ENCODE results near the gene PLLP. TPM values are rescaled to one million over a fixed set of nuclear protein-coding genes. Genes with fewer than 3 reads are reported as not detected.
A peak's percentile ranks its signal among the peaks of the same experiment; 100 is the strongest.

Gene PLLP
- total RNA-seq, 4 donors from 2014 or later: 13.6 to 38.5 (median 30.1) TPM

DNA sequence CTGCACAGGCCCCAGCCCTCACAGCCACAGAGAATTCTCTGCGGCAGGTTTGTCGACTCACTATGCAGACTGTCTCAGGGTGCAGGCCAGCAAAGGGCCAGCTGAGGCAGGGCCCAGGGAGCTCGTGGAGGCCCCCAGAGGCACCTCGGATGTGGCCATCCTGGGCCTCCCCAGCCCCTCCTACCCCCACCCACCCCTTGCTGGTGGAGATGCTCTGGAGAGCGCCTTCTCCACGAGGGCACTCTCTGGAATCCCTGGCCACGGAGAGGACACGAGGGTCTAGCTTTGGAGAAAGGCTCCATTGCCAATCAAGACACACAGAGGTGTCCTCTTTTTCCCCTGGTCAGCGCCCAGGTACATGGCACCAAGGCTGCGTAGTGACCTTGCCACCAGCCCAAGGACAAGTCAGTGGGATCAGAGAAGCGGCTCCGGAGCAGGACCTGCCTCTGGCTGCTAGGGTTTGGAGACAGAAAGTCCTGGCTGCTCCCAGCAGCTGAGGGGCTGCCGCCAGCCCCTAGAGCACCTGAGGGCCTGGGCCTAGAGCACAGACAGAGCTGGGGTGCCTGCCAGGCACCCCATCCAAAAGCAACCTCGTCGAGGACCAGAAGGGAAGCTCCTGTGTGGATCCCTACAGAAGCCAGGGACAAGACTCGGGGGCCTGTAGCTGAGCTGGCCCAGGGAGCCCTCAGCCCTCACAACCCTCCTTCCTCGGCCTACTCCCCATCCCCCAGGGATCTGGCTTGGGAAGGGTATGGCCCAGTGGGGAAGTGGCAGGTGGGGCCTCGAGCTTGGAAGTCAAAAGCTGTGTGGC lies 20.7 kb downstream of the PLLP start:
- DNase-seq: no peak
- Histone ChIP-seq H3K9me3 (no peaks in the 10 kb centered on the region), H3K4me1 (peaks cover 41 to 51% of the 10 kb centered on the region in 2 donors), H3K36me3 (no peaks in the 10 kb centered on the region), H3K27me3 (no peaks in the 10 kb centered on the region), H3K27ac (peak overlapping the region in 2 of 3 donors; percentile 95 to 97), H3K4me3 (replicated peaks in 1 of 3) (no peak overlapping the region)
- intact Hi-C loops (cut with DNase I): no loop called here
- no peak for TF ChIP-seq POLR2A (IDR thresholded peaks at IDR 0.05)
- TF ChIP-seq, protein P1, sequence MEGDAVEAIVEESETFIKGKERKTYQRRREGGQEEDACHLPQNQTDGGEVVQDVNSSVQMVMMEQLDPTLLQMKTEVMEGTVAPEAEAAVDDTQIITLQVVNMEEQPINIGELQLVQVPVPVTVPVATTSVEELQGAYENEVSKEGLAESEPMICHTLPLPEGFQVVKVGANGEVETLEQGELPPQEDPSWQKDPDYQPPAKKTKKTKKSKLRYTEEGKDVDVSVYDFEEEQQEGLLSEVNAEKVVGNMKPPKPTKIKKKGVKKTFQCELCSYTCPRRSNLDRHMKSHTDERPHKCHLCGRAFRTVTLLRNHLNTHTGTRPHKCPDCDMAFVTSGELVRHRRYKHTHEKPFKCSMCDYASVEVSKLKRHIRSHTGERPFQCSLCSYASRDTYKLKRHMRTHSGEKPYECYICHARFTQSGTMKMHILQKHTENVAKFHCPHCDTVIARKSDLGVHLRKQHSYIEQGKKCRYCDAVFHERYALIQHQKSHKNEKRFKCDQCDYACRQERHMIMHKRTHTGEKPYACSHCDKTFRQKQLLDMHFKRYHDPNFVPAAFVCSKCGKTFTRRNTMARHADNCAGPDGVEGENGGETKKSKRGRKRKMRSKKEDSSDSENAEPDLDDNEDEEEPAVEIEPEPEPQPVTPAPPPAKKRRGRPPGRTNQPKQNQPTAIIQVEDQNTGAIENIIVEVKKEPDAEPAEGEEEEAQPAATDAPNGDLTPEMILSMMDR (IDR thresholded peaks at IDR 0.05): no peak
- WGBS, 2 donors: 85 to 94% methylated on average over 10 to 16 of the region's 18 CpGs

DNA sequence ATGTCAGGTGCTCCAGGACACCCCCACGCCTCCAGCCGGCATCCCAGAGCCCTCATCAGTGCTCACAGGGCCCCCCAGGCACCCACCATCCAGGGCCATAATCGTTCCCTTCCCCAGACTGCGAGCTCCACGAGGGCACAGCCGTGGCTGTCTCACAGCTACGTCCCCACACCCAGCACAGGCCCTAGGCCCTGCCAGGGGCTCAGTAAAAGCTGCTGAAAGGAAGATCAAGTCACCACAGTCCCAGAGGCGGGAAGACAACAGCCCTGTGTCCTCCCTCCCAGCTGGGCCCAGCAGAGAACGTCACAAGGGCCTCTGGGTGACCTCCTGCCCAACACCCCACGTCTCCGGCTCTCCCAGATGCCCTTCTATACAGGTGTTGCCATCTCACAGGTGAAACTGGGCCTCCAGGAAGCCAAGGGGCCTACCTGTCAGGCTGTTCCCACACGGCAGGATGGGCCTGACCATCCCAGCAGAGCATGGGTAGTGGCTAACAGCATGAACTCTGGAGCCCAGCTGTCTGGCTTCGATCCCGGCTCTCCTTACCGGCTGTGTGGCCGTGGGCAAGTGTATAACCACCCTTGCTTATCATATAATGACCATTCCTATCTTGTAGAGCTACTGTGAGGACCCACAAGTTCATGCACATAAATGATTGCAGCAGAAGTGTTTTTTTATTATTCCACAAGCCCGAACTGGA lies 21.5 kb downstream of the PLLP start:
- no peaks in the 10 kb centered on the region for H3K36me3 ChIP-seq
- intact Hi-C loops (cut with DNase I): no loop called here
- 93 to 96% methylated on average over 12 to 16 of the region's 17 CpGs for WGBS, 2 donors
- H3K27ac ChIP-seq: no peak overlapping the region
- no peaks in the 10 kb centered on the region for H3K27me3 ChIP-seq
- TF ChIP-seq, protein P1 (IDR thresholded peaks at IDR 0.05): no peak
- TF ChIP-seq POLR2A (IDR thresholded peaks at IDR 0.05): no peak
- DNase-seq: no peak
- H3K9me3 ChIP-seq: no peaks in the 10 kb centered on the region
- H3K4me1 ChIP-seq: peaks cover 34 to 47% of the 10 kb centered on the region in 2 donors
- H3K4me3 ChIP-seq (replicated peaks in 1 of 3): no peak overlapping the region

- TF ChIP-seq POLR2A (IDR thresholded peaks at IDR 0.05): no peak
- TF ChIP-seq, protein P1 (IDR thresholded peaks at IDR 0.05): no peak
- Histone ChIP-seq H3K27me3 (no peaks in the 10 kb centered on the region), H3K4me3 (replicated peaks in 1 of 3) (no peak overlapping the region), H3K9me3 (no peaks in the 10 kb centered on the region), H3K4me1 (peaks cover 22 to 38% of the 10 kb centered on the region in 2 donors), H3K27ac (no peak overlapping the region), H3K36me3 (no peaks in the 10 kb centered on the region)
- intact Hi-C loops (cut with DNase I): no loop called here
- 97 to 99% methylated on average over 9 of the region's 9 CpGs for WGBS, 2 donors
- no peak for DNase-seq
Observed at GRCh38 chr16:57261806-57262205, 22.7 kb downstream of the PLLP start.

DNA sequence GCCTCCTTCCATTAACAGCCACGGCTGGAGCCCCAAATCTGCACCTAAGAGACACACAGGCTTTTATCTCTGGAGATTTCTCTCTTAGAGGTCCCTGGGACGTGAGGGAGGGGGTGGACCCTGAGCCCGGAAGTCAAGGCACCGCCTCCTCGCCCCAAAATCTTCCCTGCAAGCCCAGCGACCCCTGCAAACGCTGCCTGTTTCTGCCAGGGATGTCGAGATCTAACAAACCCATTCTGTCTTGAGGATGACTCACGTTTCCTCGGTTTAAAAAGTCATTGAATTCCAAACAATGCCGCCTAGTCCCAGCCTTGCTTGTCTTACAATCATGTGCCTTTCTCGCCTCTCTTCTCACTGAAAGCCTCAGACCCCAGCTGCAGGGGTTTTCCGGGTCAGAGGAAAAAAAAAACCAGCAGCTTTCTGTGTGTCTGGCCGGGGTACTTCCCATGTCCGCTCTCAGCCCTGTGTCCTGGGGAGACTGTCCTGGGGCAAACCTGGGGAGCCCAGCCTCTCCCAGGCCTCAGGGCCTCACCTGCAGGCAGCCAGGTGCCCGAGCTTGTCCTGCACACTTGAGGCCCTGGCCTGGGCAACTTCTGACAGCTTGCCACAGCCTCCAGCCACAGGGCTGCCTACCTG lies 24.1 kb downstream of the PLLP start:
- intact Hi-C loops (cut with DNase I): no loop called here
- H3K9me3 ChIP-seq: no peaks in the 10 kb centered on the region
- peaks cover 11 to 24% of the 10 kb centered on the region in 2 donors for H3K4me1 ChIP-seq
- TF ChIP-seq, protein P1 (IDR thresholded peaks at IDR 0.05): no peak
- no peak for TF ChIP-seq POLR2A (IDR thresholded peaks at IDR 0.05)
- H3K27me3 ChIP-seq: no peaks in the 10 kb centered on the region
- H3K27ac ChIP-seq: no peak overlapping the region
- H3K4me3 ChIP-seq (replicated peaks in 1 of 3): no peak overlapping the region
- WGBS, 2 donors: 72 to 77% methylated on average over 16 of the region's 16 CpGs
- no peak for DNase-seq
- H3K36me3 ChIP-seq: peaks cover 0 to 7% of the 10 kb centered on the region in 2 donors
